Testis (tissue), 2 donors: ENCODE data around the gene TSG101.

Experiments
- POLR2A ChIP-seq: fragments of 450-650 bp; IDR thresholded peaks from one replicate; pipeline ENCODE4 v1.6.1; 2017; ENCODE audit warnings: antibody characterized with exemption, mild to moderate bottlenecking, moderate library complexity
- TF ChIP-seq, protein P1 (sequence below), 3 experiments: fragments of 450-650 bp in 2 of 3; fragments of 200-600 bp in 1 of 3; sonication (generic) in 1 of 3; IDR thresholded peaks; one replicate each; pipeline ENCODE4 v1.5.1; 2016 to 2019; ENCODE audit warnings: antibody characterized with exemption in 3 of 3, mild to moderate bottlenecking in 2 of 3, moderate library complexity in 1 of 3

DNA sequence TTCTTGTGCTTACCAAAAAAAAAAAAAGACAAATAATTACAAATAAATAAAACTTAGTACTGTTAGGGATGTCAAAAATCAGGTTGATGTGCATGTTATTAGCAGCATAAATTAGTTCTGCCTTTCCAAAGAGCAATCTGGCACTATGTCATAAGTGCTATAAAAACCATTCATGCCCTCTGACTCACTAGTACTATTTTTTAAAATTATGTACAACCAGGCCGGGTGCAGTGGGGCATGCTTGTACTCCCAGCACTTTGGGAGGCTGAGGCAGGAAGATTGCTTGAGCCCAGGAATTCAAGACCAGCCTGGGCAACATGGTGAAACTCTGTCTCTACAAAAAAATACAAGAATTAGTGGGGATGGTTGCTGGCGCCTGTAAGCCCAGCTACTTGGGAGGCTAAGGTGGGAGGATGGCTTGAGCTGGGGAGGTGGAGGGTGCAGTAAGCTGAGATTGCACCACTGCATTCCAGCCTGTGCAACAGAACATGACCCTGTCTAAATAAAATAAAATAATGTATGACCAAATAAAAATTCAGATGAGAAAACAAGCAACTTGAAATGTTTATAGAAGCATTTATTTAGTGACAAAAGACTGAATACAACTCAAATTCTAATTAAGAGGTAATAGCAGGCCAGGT is 36.5 kb upstream of the TSG101 start:
- TF ChIP-seq, protein P1, sequence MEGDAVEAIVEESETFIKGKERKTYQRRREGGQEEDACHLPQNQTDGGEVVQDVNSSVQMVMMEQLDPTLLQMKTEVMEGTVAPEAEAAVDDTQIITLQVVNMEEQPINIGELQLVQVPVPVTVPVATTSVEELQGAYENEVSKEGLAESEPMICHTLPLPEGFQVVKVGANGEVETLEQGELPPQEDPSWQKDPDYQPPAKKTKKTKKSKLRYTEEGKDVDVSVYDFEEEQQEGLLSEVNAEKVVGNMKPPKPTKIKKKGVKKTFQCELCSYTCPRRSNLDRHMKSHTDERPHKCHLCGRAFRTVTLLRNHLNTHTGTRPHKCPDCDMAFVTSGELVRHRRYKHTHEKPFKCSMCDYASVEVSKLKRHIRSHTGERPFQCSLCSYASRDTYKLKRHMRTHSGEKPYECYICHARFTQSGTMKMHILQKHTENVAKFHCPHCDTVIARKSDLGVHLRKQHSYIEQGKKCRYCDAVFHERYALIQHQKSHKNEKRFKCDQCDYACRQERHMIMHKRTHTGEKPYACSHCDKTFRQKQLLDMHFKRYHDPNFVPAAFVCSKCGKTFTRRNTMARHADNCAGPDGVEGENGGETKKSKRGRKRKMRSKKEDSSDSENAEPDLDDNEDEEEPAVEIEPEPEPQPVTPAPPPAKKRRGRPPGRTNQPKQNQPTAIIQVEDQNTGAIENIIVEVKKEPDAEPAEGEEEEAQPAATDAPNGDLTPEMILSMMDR (IDR thresholded peaks at IDR 0.05) = no peak
- no peak for TF ChIP-seq POLR2A
